Heart left ventricle (tissue), 13 donors: ENCODE results near the gene STIMATE.

Experiments used
- POLR2A ChIP-seq, 2 donors: fragments of 450-650 bp; IDR thresholded peaks; one replicate each; pipeline ENCODE4 v1.6.1; 2017; ENCODE audit warnings: antibody characterized with exemption in 2 of 2, mild to moderate bottlenecking in 2 of 2, moderate library complexity in 2 of 2
- TF ChIP-seq, protein P1 (sequence below), 12 donors: fragments of 200-600 bp; sonication (generic) in 4 of 12; IDR thresholded peaks; one replicate each; pipeline versions ENCODE4 v1.5.0 to v1.8.0; 2018 to 2022; ENCODE audit warnings: antibody characterized with exemption in 12 of 12, mild to moderate bottlenecking in 5 of 12
- donor health status: ischemic (EF 13 %, LVEDD 7.1; RV severe dilation, severe dysfunction).
- donor health status: DM: no; HTN: yes; CAD: no.
- donor health status: DM: no; HTN: no; CAD: no.
- donor health status: ischemic (EF 25% LVEDD 6.9; RV normal size, moderate dysfunction).
- donor health status: ischemic (EF 25% LVEDD 5.7; RV mildly dilated, moderate dysfunction).
- donor health status: ischemic (EF 35%, LVEDD 5.7; RV mildly dilated, moderate dysfunction).
- donor health status: nonischemic (EF 11% LVEDD 7.7; RV severe dilation, severe dysfunction).
- donor health status: DM: yes; HTN: yes; CAD: no.
- donor health status: PGD.
- donor health status: ischemic (EF 29% LVEDD 5.4; RV normal size, mild dysfunction).
- donor health status: nonischemic (EF 23%, LVEDD 6.1; RV moderate dilation, normal function).

DNA sequence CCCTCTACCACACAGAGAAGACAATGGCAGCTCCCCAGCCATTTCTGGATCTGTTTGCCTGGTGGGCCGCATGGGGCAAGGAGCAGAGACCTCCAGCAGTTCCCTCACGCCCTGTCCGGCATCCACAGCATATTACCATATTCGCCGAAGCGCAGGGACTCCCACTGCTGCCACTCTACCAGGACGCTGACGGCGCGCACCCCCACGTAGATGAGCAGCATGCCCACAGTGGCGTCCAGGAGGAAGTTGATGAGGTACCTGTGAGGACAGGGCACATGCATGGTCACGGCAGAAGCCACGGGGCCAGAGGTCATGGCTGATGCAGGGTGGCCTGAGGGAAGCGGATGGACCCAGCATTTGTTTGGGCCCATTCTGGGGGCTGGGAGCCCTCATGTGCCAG lies 47.7 kb downstream of the STIMATE start:
- no peak for TF ChIP-seq POLR2A (IDR thresholded peaks at IDR 0.05)
- TF ChIP-seq, protein P1, sequence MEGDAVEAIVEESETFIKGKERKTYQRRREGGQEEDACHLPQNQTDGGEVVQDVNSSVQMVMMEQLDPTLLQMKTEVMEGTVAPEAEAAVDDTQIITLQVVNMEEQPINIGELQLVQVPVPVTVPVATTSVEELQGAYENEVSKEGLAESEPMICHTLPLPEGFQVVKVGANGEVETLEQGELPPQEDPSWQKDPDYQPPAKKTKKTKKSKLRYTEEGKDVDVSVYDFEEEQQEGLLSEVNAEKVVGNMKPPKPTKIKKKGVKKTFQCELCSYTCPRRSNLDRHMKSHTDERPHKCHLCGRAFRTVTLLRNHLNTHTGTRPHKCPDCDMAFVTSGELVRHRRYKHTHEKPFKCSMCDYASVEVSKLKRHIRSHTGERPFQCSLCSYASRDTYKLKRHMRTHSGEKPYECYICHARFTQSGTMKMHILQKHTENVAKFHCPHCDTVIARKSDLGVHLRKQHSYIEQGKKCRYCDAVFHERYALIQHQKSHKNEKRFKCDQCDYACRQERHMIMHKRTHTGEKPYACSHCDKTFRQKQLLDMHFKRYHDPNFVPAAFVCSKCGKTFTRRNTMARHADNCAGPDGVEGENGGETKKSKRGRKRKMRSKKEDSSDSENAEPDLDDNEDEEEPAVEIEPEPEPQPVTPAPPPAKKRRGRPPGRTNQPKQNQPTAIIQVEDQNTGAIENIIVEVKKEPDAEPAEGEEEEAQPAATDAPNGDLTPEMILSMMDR (IDR thresholded peaks at IDR 0.05) = no peak
